Neural progenitor cell (in vitro differentiated cells): Measurements from ENCODE around the gene LCE2C.
"Not testable (repeated sequence)": the region's sequence is repeated elsewhere in the genome, so short reads cannot be mapped to it uniquely, and the experiment has no call there.

Source experiments
- EZH2phosphoT487 ChIP-seq: fragments of 200-600 bp; sonication (generic); IDR thresholded peaks from 2 replicates; pipeline ENCODE4 v1.6.1; 2017; ENCODE audit warnings: antibody characterized with exemption
- TF ChIP-seq, protein P1 (sequence below): fragments of 200-600 bp; sonication (generic); IDR thresholded peaks from 2 replicates; pipeline ENCODE4 v1.5.1; 2017; ENCODE audit warnings: antibody characterized with exemption, mild to moderate bottlenecking

DNA sequence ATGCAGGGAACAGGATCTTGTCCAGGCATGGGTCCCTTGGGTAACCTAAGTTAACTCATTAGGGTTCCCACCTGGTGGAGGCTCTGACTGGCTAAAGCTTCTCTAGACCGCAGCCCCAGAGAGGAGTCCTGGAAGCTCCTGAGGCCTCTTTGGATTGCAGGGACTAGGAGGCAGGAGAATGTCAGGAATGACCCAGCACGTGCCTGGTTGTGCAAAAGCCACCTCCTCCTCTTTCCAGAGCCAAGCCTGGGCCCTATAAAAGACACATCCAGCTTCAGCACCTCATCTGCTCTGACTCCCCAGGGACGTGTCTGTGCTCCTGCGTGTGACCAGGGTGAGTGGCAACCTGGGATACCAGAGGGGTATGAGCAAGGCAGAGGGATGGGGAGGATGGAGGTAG lies 10.7 kb downstream of the LCE2C start, which contains the start of gene LCE2B:
- TF ChIP-seq, protein P1, sequence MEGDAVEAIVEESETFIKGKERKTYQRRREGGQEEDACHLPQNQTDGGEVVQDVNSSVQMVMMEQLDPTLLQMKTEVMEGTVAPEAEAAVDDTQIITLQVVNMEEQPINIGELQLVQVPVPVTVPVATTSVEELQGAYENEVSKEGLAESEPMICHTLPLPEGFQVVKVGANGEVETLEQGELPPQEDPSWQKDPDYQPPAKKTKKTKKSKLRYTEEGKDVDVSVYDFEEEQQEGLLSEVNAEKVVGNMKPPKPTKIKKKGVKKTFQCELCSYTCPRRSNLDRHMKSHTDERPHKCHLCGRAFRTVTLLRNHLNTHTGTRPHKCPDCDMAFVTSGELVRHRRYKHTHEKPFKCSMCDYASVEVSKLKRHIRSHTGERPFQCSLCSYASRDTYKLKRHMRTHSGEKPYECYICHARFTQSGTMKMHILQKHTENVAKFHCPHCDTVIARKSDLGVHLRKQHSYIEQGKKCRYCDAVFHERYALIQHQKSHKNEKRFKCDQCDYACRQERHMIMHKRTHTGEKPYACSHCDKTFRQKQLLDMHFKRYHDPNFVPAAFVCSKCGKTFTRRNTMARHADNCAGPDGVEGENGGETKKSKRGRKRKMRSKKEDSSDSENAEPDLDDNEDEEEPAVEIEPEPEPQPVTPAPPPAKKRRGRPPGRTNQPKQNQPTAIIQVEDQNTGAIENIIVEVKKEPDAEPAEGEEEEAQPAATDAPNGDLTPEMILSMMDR: not testable (repeated sequence)
- not testable (repeated sequence) for TF ChIP-seq EZH2phosphoT487
